ENCODE data around the gene SDK1. TPM values are rescaled to one million over a fixed set of nuclear protein-coding genes. Genes with fewer than 3 reads are reported as not detected.

SDK1 gene
- total RNA-seq, 1 donor from 2014 or later = 0.08 TPM

- H3K4me1 Mint-ChIP-seq (ENCODE audit: low read depth) = no peaks in the 10 kb centered on the region
- no peaks in the 10 kb centered on the region for H3K36me3 Mint-ChIP-seq (ENCODE audit: low read depth)
Measured at GRCh38 chr7:4270268-4270667, 969.2 kb downstream of the SDK1 start.

GRCh38 chr7:4270941-4271715, 970.1 kb downstream of the SDK1 start:
- H3K27ac Mint-ChIP-seq = no peak overlapping the region
- H3K9me3 Mint-ChIP-seq = peaks cover 5% of the 10 kb centered on the region
- no peaks in the 10 kb centered on the region for H3K27me3 Mint-ChIP-seq (ENCODE audit: insufficient read depth)
- DNase-seq (ENCODE audit: low spot score) = no peak
- no peak overlapping the region for H3K4me3 Mint-ChIP-seq
- intact Hi-C loops (cut with micrococcal nuclease) = no loop called here
- H3K36me3 Mint-ChIP-seq (ENCODE audit: low read depth) = no peaks in the 10 kb centered on the region
- no peaks in the 10 kb centered on the region for H3K4me1 Mint-ChIP-seq (ENCODE audit: low read depth)

More at GRCh38 chr7:4270268-4270667, 969.2 kb downstream of the SDK1 start:
- no peak overlapping the region for H3K27ac Mint-ChIP-seq
- intact Hi-C loops (cut with micrococcal nuclease) = no loop called here
- H3K9me3 Mint-ChIP-seq = peaks cover 5% of the 10 kb centered on the region
- no peaks in the 10 kb centered on the region for H3K27me3 Mint-ChIP-seq (ENCODE audit: insufficient read depth)
- DNase-seq (ENCODE audit: low spot score) = no peak
- no peak overlapping the region for H3K4me3 Mint-ChIP-seq

GRCh38 chr7:4271716-4272015, 970.6 kb downstream of the SDK1 start:
- no peaks in the 10 kb centered on the region for H3K27me3 Mint-ChIP-seq (ENCODE audit: insufficient read depth)
- H3K4me1 Mint-ChIP-seq (ENCODE audit: low read depth) = no peaks in the 10 kb centered on the region
- DNase-seq (ENCODE audit: low spot score) = no peak
- H3K27ac Mint-ChIP-seq = no peak overlapping the region
- intact Hi-C loops (cut with micrococcal nuclease) = no loop called here
- H3K4me3 Mint-ChIP-seq = no peak overlapping the region
- H3K36me3 Mint-ChIP-seq (ENCODE audit: low read depth) = no peaks in the 10 kb centered on the region
- H3K9me3 Mint-ChIP-seq = peaks cover 5% of the 10 kb centered on the region

- Mint-ChIP-seq H3K4me1 (ENCODE audit: low read depth) (no peaks in the 10 kb centered on the region), H3K27ac (no peak overlapping the region), H3K9me3 (peaks cover 5% of the 10 kb centered on the region), H3K27me3 (ENCODE audit: insufficient read depth) (no peaks in the 10 kb centered on the region), H3K4me3 (no peak overlapping the region), H3K36me3 (ENCODE audit: low read depth) (no peaks in the 10 kb centered on the region)
- intact Hi-C loops (cut with micrococcal nuclease) = no loop called here
- DNase-seq (ENCODE audit: low spot score) = no peak
Measured at GRCh38 chr7:4272141-4272540, 971.1 kb downstream of the SDK1 start.

GRCh38 chr7:4273566-4274230, 972.6 kb downstream of the SDK1 start:
- H3K27me3 Mint-ChIP-seq (ENCODE audit: insufficient read depth) = no peaks in the 10 kb centered on the region
- H3K9me3 Mint-ChIP-seq = peaks cover 5% of the 10 kb centered on the region
- H3K4me1 Mint-ChIP-seq (ENCODE audit: low read depth) = no peaks in the 10 kb centered on the region
- no peak for DNase-seq (ENCODE audit: low spot score)
- intact Hi-C loops (cut with micrococcal nuclease) = no loop called here
- no peak overlapping the region for H3K4me3 Mint-ChIP-seq
- no peak overlapping the region for H3K27ac Mint-ChIP-seq
- H3K36me3 Mint-ChIP-seq (ENCODE audit: low read depth) = no peaks in the 10 kb centered on the region

- no peak for DNase-seq (ENCODE audit: low spot score)
- Mint-ChIP-seq H3K4me1 (ENCODE audit: low read depth) (no peaks in the 10 kb centered on the region), H3K27me3 (ENCODE audit: insufficient read depth) (no peaks in the 10 kb centered on the region), H3K36me3 (ENCODE audit: low read depth) (no peaks in the 10 kb centered on the region), H3K27ac (no peak overlapping the region), H3K9me3 (peaks cover 5% of the 10 kb centered on the region), H3K4me3 (no peak overlapping the region)
- intact Hi-C loops (cut with micrococcal nuclease) = no loop called here
Measured at GRCh38 chr7:4274286-4274685, 973.2 kb downstream of the SDK1 start.

- intact Hi-C loops (cut with micrococcal nuclease) = no loop called here
- no peak for DNase-seq (ENCODE audit: low spot score)
- H3K36me3 Mint-ChIP-seq (ENCODE audit: low read depth) = no peaks in the 10 kb centered on the region
- no peak overlapping the region for H3K4me3 Mint-ChIP-seq
- H3K27ac Mint-ChIP-seq = no peak overlapping the region
- peaks cover 8% of the 10 kb centered on the region for H3K9me3 Mint-ChIP-seq
- no peaks in the 10 kb centered on the region for H3K4me1 Mint-ChIP-seq (ENCODE audit: low read depth)
- no peaks in the 10 kb centered on the region for H3K27me3 Mint-ChIP-seq (ENCODE audit: insufficient read depth)
Measured at GRCh38 chr7:4277936-4278335, 976.9 kb downstream of the SDK1 start.

- intact Hi-C loops (cut with micrococcal nuclease) = no loop called here
- Mint-ChIP-seq H3K27ac (no peak overlapping the region), H3K27me3 (ENCODE audit: insufficient read depth) (no peaks in the 10 kb centered on the region)
Measured at GRCh38 chr7:4279216-4279615, 978.2 kb downstream of the SDK1 start.

GRCh38 chr7:4281231-4281993, 980.4 kb downstream of the SDK1 start:
- H3K36me3 Mint-ChIP-seq (ENCODE audit: low read depth) = no peaks in the 10 kb centered on the region
- no peaks in the 10 kb centered on the region for H3K4me1 Mint-ChIP-seq (ENCODE audit: low read depth)
- no peak for DNase-seq (ENCODE audit: low spot score)
- intact Hi-C loops (cut with micrococcal nuclease) = no loop called here
- peaks cover 3% of the 10 kb centered on the region for H3K9me3 Mint-ChIP-seq
- no peak overlapping the region for H3K4me3 Mint-ChIP-seq
- H3K27ac Mint-ChIP-seq = no peak overlapping the region
- no peaks in the 10 kb centered on the region for H3K27me3 Mint-ChIP-seq (ENCODE audit: insufficient read depth)

More at GRCh38 chr7:4279216-4279615, 978.2 kb downstream of the SDK1 start:
- H3K4me1 Mint-ChIP-seq (ENCODE audit: low read depth) = no peaks in the 10 kb centered on the region
- no peak overlapping the region for H3K4me3 Mint-ChIP-seq
- DNase-seq (ENCODE audit: low spot score) = no peak
- no peaks in the 10 kb centered on the region for H3K36me3 Mint-ChIP-seq (ENCODE audit: low read depth)
- H3K9me3 Mint-ChIP-seq = peaks cover 8% of the 10 kb centered on the region

GRCh38 chr7:4282434-4283223, 981.6 kb downstream of the SDK1 start:
- peaks cover 3% of the 10 kb centered on the region for H3K9me3 Mint-ChIP-seq
- no peak overlapping the region for H3K27ac Mint-ChIP-seq
- intact Hi-C loops (cut with micrococcal nuclease) = no loop called here
- no peak for DNase-seq (ENCODE audit: low spot score)
- H3K27me3 Mint-ChIP-seq (ENCODE audit: insufficient read depth) = no peaks in the 10 kb centered on the region
- H3K36me3 Mint-ChIP-seq (ENCODE audit: low read depth) = no peaks in the 10 kb centered on the region
- H3K4me1 Mint-ChIP-seq (ENCODE audit: low read depth) = no peaks in the 10 kb centered on the region
- no peak overlapping the region for H3K4me3 Mint-ChIP-seq

- Mint-ChIP-seq H3K9me3 (peaks cover 2% of the 10 kb centered on the region), H3K27ac (no peak overlapping the region), H3K27me3 (ENCODE audit: insufficient read depth) (no peaks in the 10 kb centered on the region), H3K4me1 (ENCODE audit: low read depth) (no peaks in the 10 kb centered on the region), H3K36me3 (ENCODE audit: low read depth) (peaks cover under 1% of the 10 kb centered on the region), H3K4me3 (no peak overlapping the region)
- no peak for DNase-seq (ENCODE audit: low spot score)
- intact Hi-C loops (cut with micrococcal nuclease) = no loop called here
Measured at GRCh38 chr7:4286351-4286750, 985.3 kb downstream of the SDK1 start.

GRCh38 chr7:4288791-4289394, 987.8 kb downstream of the SDK1 start:
- Mint-ChIP-seq H3K9me3 (peaks cover 16% of the 10 kb centered on the region), H3K36me3 (ENCODE audit: low read depth) (peaks cover 3% of the 10 kb centered on the region), H3K27me3 (ENCODE audit: insufficient read depth) (no peaks in the 10 kb centered on the region), H3K27ac (no peak overlapping the region), H3K4me3 (no peak overlapping the region), H3K4me1 (ENCODE audit: low read depth) (no peaks in the 10 kb centered on the region)
- intact Hi-C loops (cut with micrococcal nuclease) = no loop called here
- DNase-seq (ENCODE audit: low spot score) = no peak

All from activated T-helper 1 cell treated with anti-CD3 and anti-CD28 coated beads, Interleukin-12 subunit alpha, Interleukin-12 subunit beta, Interleukin-2, Interleukin-4 antibody, amounts not matched to agents 30 ng/mL and 10 ng/mL and 1 ng/mL, durations not matched to agents 14 hours and 24 hours and 36 hours (primary cell).